K562 (cell line): ENCODE measurements around the gene GCHFR. TPM values are rescaled to one million over a fixed set of nuclear protein-coding genes. Genes with fewer than 3 reads are reported as not detected.
A peak's percentile ranks its signal among the peaks of the same experiment; 100 is the strongest.

Source experiments
- CEBPB ChIP-seq: fragments of 450-650 bp; IDR thresholded peaks from 2 replicates; pipeline ENCODE4 v1.6.1; 2016; ENCODE audit warnings: missing genetic modification characterization, missing compliant biosample characterization
- CEBPG ChIP-seq, 3 experiments: fragments of 200-800 bp in 1 of 3; sonication (Bioruptor generic) in 1 of 3; sonication (generic) in 1 of 3; formaldehyde crosslinking in 1 of 3; IDR thresholded peaks in 2 of 3; conservative IDR thresholded peaks in 1 of 3; 2 replicates each; pipeline versions ENCODE4 v1.6.1 to v1.8.0; 2016 to 2022; ENCODE audit warnings: missing compliant biosample characterization in 2 of 3, missing genetic modification characterization in 2 of 3, mild to moderate bottlenecking in 1 of 3, missing genetic modification reagents in 1 of 3
- HOXB6 ChIP-seq: fragments of 250-450 bp; sonication (Bioruptor Pico); IDR thresholded peaks from 2 replicates; pipeline ENCODE4 v1.5.1; 2022; ENCODE audit warnings: mild to moderate bottlenecking, borderline replicate concordance
- MBD2 ChIP-seq: sonication (generic); IDR thresholded peaks from 2 replicates; pipeline ENCODE4 v1.6.1; 2016; ENCODE audit warnings: low read depth, borderline replicate concordance
- NR2C2 ChIP-seq, 2 experiments: fragments of 200-800 bp in 1 of 2; sonication (Bioruptor generic) in 1 of 2; sonication (generic) in 1 of 2; formaldehyde crosslinking in 1 of 2; IDR thresholded peaks; 2 replicates each; pipeline versions ENCODE4 v1.6.1 to v1.8.0; 2016 to 2022; ENCODE audit warnings: mild to moderate bottlenecking in 1 of 2, missing compliant biosample characterization in 1 of 2, missing genetic modification characterization in 1 of 2, missing genetic modification reagents in 1 of 2
- TAL1 ChIP-seq: fragments of 450-650 bp; IDR thresholded peaks from 2 replicates; pipeline ENCODE4 v1.6.1; 2016; ENCODE audit warnings: mild to moderate bottlenecking
- ZBTB8A ChIP-seq: fragments of 450-650 bp; IDR thresholded peaks from 2 replicates; pipeline ENCODE4 v1.6.1; 2018; ENCODE audit warnings: mild to moderate bottlenecking, moderate library complexity; ENCODE audit not compliant: partially characterized antibody
- ZNF212 ChIP-seq: fragments of 450-650 bp; formaldehyde crosslinking; IDR thresholded peaks from 2 replicates; pipeline ENCODE4 v1.4.0; 2020; ENCODE audit warnings: mild to moderate bottlenecking
- ZNF592 ChIP-seq: fragments of 450-650 bp; IDR thresholded peaks from 2 replicates; pipeline ENCODE4 v1.6.1; 2017; ENCODE audit warnings: antibody characterized with exemption, mild to moderate bottlenecking
- ZNF764 ChIP-seq: fragments of 250-450 bp; sonication (Bioruptor Pico); IDR thresholded peaks from 2 replicates; pipeline ENCODE4 v1.4.0; 2020; ENCODE audit warnings: low read depth, mild to moderate bottlenecking, moderate library complexity
- polyA plus RNA-seq, 8 experiments: library from polyadenylated mRNA; depleted of rRNA in 4 of 8; stranded (reverse) in 5 of 8; unstranded in 3 of 8; fragments of >200 nt; fragmentation: Nextera tagmentation in 2 of 8; fragmentation: Illumina TruSeq in 1 of 8; extraction: Ambion mirVana in 2 of 8; extraction: Trizol in 1 of 8; gene quantifications; 2 replicates each; pipeline versions ENCODE4 v1.2.1 to v1.2.3, GENCODE V29; 2011 to 2014; ENCODE audit warnings: inconsistent platforms in 1 of 8, missing spikeins in 1 of 8
- total RNA-seq, 7 experiments: library from RNA; depleted of rRNA in 6 of 7; stranded (reverse); fragments of >200 nt in 6 of 7; fragmentation: Illumina TruSeq in 2 of 7; extraction: Trizol in 2 of 7; gene quantifications; 2 replicates each; pipeline versions ENCODE4 v1.2.1 to v1.2.3, GENCODE V29; 2011 to 2021; ENCODE audit warnings: low replicate concordance in 1 of 7
- TF ChIP-seq, protein P1 (sequence below), 2 experiments: fragments of 450-650 bp; conservative IDR thresholded peaks; 2 replicates each; pipeline ENCODE4 v1.6.1; 2017; ENCODE audit warnings: mild to moderate bottlenecking in 2 of 2, moderate library complexity in 2 of 2
- TF ChIP-seq, protein P2 (sequence below): sonication (generic); formaldehyde crosslinking; IDR thresholded peaks from 2 replicates; pipeline ENCODE4 v1.8.1; 2023; ENCODE audit warnings: mild to moderate bottlenecking, missing genetic modification reagents
- TF ChIP-seq, protein P3 (sequence below): fragments of 250-450 bp; sonication (Bioruptor Pico); IDR thresholded peaks from 2 replicates; pipeline ENCODE4 v1.8.0; 2021; ENCODE audit warnings: borderline replicate concordance, mild to moderate bottlenecking, moderate library complexity; ENCODE audit not compliant: poor library complexity, severe bottlenecking
- TF ChIP-seq, protein P4 (sequence below): IDR thresholded peaks from 3 replicates; pipeline ENCODE4 v1.6.1; 2011; ENCODE audit warnings: borderline replicate concordance, mild to moderate bottlenecking; ENCODE audit not compliant: insufficient read length, insufficient read depth

GCHFR gene
- total and polyA plus RNA-seq, 9 of the 15 experiments (the other 6 are each of a cell fraction or from before 2014, with no cell fraction given): 8.7 to 83.5 (median 20.8) TPM

DNA sequence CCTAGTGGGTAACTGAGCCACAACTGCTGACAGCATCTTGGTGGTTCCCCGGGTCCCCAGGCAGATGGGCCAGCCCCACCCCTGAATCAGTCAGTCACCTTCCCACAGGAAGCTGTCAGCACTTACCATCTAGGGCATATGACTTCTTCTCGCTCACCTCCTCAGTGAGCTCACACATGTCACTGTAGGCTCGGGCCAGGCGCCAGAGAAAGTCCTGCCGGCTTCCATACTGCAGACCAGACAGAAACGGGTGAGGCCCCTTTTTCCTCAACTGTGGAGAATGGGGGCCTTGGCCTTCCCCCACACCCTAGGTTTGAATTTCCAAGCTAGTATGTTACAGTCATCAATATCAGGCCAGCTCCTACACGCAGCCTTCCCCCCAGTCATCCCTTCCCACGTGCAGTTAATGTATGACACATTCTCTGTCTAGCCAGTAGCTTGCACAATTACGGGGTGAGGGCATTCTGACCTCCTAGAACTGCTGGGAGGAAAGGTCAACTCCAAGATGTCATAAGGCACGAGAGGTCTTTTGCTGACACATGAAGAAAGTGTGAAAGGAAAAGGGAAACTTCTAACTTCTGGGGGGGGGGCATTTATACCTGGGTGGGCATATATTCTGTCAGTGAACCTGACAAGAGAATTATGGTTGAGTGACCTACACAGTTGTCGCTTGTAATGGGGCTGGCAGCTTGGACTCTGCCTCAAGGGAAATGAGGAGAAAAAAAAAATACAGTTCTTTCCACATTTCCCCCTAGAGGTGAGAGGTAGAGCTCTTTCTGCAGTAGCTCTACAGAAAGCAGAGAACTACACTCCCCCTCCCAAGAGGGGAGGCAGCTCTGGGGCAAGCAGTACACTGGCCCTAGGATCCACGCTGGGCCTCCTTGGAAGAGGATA lies 19.7 kb upstream of the GCHFR start (continued):
- TF ChIP-seq ZBTB8A: no peak
- TF ChIP-seq, protein P1, sequence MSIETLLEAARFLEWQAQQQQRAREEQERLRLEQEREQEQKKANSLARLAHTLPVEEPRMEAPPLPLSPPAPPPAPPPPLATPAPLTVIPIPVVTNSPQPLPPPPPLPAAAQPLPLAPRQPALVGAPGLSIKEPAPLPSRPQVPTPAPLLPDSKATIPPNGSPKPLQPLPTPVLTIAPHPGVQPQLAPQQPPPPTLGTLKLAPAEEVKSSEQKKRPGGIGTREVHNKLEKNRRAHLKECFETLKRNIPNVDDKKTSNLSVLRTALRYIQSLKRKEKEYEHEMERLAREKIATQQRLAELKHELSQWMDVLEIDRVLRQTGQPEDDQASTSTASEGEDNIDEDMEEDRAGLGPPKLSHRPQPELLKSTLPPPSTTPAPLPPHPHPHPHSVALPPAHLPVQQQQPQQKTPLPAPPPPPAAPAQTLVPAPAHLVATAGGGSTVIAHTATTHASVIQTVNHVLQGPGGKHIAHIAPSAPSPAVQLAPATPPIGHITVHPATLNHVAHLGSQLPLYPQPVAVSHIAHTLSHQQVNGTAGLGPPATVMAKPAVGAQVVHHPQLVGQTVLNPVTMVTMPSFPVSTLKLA (conservative IDR thresholded peaks at IDR 0.05): peak; percentile 68 to 82; a peak in 3 of 4 replicates
- TF ChIP-seq MBD2: no peak
- peak; percentile 72 for TF ChIP-seq CEBPG (CRISPR knock-in tag; IDR thresholded peaks at IDR 0.05)
- peak in 1 of 2 experiments; percentile 88; a peak in 2 of 4 replicates for TF ChIP-seq CEBPG (tag; conservative IDR thresholded peaks at IDR 0.05 in 1 of 2, IDR thresholded peaks at IDR 0.05 in 1 of 2)
- TF ChIP-seq, protein P2, sequence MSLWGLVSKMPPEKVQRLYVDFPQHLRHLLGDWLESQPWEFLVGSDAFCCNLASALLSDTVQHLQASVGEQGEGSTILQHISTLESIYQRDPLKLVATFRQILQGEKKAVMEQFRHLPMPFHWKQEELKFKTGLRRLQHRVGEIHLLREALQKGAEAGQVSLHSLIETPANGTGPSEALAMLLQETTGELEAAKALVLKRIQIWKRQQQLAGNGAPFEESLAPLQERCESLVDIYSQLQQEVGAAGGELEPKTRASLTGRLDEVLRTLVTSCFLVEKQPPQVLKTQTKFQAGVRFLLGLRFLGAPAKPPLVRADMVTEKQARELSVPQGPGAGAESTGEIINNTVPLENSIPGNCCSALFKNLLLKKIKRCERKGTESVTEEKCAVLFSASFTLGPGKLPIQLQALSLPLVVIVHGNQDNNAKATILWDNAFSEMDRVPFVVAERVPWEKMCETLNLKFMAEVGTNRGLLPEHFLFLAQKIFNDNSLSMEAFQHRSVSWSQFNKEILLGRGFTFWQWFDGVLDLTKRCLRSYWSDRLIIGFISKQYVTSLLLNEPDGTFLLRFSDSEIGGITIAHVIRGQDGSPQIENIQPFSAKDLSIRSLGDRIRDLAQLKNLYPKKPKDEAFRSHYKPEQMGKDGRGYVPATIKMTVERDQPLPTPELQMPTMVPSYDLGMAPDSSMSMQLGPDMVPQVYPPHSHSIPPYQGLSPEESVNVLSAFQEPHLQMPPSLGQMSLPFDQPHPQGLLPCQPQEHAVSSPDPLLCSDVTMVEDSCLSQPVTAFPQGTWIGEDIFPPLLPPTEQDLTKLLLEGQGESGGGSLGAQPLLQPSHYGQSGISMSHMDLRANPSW: no peak
- no peak for TF ChIP-seq ZNF764
- no peak for TF ChIP-seq NR2C2 (CRISPR knock-in tag; IDR thresholded peaks at IDR 0.05)
- TF ChIP-seq NR2C2 (tag; IDR thresholded peaks at IDR 0.05): peak; percentile 90
- TF ChIP-seq ZNF592: no peak
- TF ChIP-seq HOXB6 (CRISPR knock-in tag): no peak
- TF ChIP-seq, protein P3, sequence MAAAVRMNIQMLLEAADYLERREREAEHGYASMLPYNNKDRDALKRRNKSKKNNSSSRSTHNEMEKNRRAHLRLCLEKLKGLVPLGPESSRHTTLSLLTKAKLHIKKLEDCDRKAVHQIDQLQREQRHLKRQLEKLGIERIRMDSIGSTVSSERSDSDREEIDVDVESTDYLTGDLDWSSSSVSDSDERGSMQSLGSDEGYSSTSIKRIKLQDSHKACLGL (CRISPR knock-in tag): no peak
- TF ChIP-seq CEBPB: peak; percentile 89
- TF ChIP-seq ZNF212 (CRISPR knock-in tag): no peak
- TF ChIP-seq, protein P4, sequence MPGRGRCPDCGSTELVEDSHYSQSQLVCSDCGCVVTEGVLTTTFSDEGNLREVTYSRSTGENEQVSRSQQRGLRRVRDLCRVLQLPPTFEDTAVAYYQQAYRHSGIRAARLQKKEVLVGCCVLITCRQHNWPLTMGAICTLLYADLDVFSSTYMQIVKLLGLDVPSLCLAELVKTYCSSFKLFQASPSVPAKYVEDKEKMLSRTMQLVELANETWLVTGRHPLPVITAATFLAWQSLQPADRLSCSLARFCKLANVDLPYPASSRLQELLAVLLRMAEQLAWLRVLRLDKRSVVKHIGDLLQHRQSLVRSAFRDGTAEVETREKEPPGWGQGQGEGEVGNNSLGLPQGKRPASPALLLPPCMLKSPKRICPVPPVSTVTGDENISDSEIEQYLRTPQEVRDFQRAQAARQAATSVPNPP: no peak
- TF ChIP-seq TAL1: no peak
